SJSA1 (cell line): Measurements from ENCODE around the gene RABGAP1L. TPM values are rescaled to one million over a fixed set of nuclear protein-coding genes. Genes with fewer than 3 reads are reported as not detected.
"Not testable (repeated sequence)": the region's sequence is repeated elsewhere in the genome, so short reads cannot be mapped to it uniquely, and the experiment has no call there.

Source experiments
- DNase-seq, 2 experiments: peaks; one replicate each; pipeline ENCODE4 v3.0.0-alpha.2; 2015 to 2020; ENCODE audit warnings: low spot score in 2 of 2, low read depth in 1 of 2
- H3K27ac ChIP-seq: fragments of 250-450 bp; sonication (Bioruptor Pico); 2 replicates; pipeline ENCODE4 v1.5.1; 2020; ENCODE audit warnings: mild to moderate bottlenecking, moderate library complexity
- H3K27me3 ChIP-seq: fragments of 250-450 bp; sonication (Bioruptor Pico); replicated peaks from 2 replicates; pipeline ENCODE4 v1.5.1; 2020; ENCODE audit warnings: mild to moderate bottlenecking, moderate library complexity
- H3K36me3 ChIP-seq: fragments of 250-450 bp; sonication (Bioruptor Pico); 2 replicates; pipeline ENCODE4 v1.5.1; 2020; ENCODE audit warnings: mild to moderate bottlenecking
- H3K4me1 ChIP-seq: fragments of 250-450 bp; sonication (Bioruptor Pico); replicated peaks from 2 replicates; pipeline ENCODE4 v1.6.1; 2021; ENCODE audit warnings: mild to moderate bottlenecking
- H3K4me3 ChIP-seq: fragments of 250-450 bp; sonication (Bioruptor Pico); 2 replicates; pipeline ENCODE4 v1.5.1; 2020; ENCODE audit warnings: mild to moderate bottlenecking
- H3K9me3 ChIP-seq: fragments of 250-450 bp; sonication (Bioruptor Pico); replicated peaks from 2 replicates; pipeline ENCODE4 v1.5.1; 2020; ENCODE audit warnings: mild to moderate bottlenecking
- total RNA-seq: library from RNA; depleted of rRNA; stranded (reverse); fragments of >200 nt; shearing (Covaris generic); gene quantifications from 2 replicates; pipeline ENCODE4 v1.2.3, GENCODE V29; 2014

Gene RABGAP1L
- total RNA-seq, 1 experiment from 2014 or later: 24.6 TPM

DNA sequence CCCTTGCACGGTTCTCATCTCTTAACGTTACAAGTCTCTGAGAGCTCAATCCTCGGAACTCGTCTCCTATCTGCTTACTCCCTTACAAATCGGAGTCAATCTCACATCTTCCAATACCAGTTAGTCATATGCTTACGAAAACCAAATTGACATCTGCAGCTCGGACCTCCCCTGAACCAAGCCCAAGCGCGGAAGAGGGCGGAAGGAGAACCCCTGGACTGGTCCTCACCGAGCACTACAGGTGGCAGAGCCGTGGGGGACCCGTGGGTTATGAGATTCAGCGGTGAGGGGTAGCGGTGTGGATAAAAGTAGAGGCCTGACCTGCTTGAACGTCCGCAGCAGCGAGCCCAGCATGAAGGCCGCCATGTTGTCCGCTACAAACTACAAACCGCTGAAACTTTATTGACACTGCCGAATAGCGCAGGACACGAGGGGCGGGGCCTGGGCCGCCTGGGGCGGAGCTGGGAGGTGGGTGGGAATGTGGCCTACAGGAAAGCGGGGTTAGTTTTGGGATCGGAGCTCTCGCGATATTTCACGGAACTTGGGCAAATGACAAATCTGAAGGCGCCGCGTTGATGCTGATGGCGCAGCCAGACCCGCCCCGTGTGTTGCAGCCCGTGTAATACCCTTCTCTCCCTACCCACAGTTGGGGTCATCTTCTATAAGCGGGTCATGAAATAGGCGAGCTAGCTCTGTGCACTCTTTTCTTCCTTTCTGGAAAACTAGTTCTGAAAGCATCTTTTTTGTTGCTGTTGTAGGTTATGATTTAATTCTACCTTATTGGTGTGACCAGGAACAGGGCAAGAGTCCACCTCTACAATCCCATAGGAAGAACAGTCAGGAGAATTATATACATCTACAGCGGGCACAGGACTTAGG lies 864.0 kb downstream of the RABGAP1L start, which contains the start of gene MRPS14:
TSS of gene MRPS14 (minus strand) at position 383 of the 879 bp plus-strand sequence. CDS start at position 366, 17 bp downstream.
- H3K27me3 ChIP-seq: no peaks in the 10 kb centered on the region
- H3K4me3 ChIP-seq: peak within 1 kb of the TSS; percentile 62
- 0 out of 2 replicates have a peak, but pooled peaks cover 3% of the 10 kb centered on the region for H3K4me1 ChIP-seq
- peaks cover 2% of the 10 kb centered on the region for H3K36me3 ChIP-seq
- H3K9me3 ChIP-seq: no peaks in the 10 kb centered on the region
- peak; percentile 88 to 97 for DNase-seq
- H3K27ac ChIP-seq: peak within 1 kb of the TSS; percentile 58

- H3K27me3 ChIP-seq, H3K4me1 ChIP-seq, H3K36me3 ChIP-seq, DNase-seq, H3K9me3 ChIP-seq: not testable (repeated sequence)
- peak overlapping the region; percentile 39 for H3K27ac ChIP-seq
- peak overlapping the region; percentile 62 for H3K4me3 ChIP-seq
Observed at GRCh38 chr1:175023922-175024242, 864.6 kb downstream of the RABGAP1L start.

- no peaks in the 10 kb centered on the region for H3K9me3 ChIP-seq
- H3K27me3 ChIP-seq: no peaks in the 10 kb centered on the region
- no peak overlapping the region for H3K27ac ChIP-seq
- H3K4me3 ChIP-seq: no peak overlapping the region
- DNase-seq: no peak
- 0 out of 2 replicates have a peak, but pooled peaks cover 3% of the 10 kb centered on the region for H3K4me1 ChIP-seq
- H3K36me3 ChIP-seq: no peaks in the 10 kb centered on the region
Observed at GRCh38 chr1:175024773-175025172, 865.5 kb downstream of the RABGAP1L start.

GRCh38 chr1:175033953-175034352 lies 874.6 kb downstream of the RABGAP1L start:
- Histone ChIP-seq H3K9me3 (no peaks in the 10 kb centered on the region), H3K27ac (no peak overlapping the region), H3K27me3 (no peaks in the 10 kb centered on the region), H3K36me3 (no peaks in the 10 kb centered on the region), H3K4me3 (no peak overlapping the region), H3K4me1 (peaks cover 10% of the 10 kb centered on the region)
- DNase-seq: no peak

DNA sequence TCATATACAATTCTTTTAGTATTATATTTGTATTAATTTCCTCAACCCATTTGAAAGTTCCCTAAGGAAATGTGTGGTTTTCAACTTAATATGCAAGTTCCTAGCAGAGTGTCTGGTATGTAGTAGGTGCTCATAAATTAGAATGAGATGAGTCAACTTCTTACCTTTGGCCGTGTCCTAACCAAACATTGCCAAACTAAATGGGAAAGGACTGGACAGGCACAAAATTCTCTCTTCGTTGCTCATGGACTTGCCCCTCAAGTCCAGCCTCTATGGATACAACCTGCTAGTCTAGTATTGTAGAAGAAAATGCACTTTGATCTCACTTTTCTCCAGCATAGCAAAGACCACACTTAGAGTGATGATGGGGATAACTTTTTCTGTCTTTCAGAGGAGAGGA lies 875.5 kb downstream of the RABGAP1L start:
- H3K36me3 ChIP-seq: no peaks in the 10 kb centered on the region
- DNase-seq: no peak

GRCh38 chr1:175035865-175036264 lies 876.5 kb downstream of the RABGAP1L start:
- Histone ChIP-seq H3K27ac (no peak overlapping the region), H3K36me3 (no peaks in the 10 kb centered on the region), H3K4me1 (peaks cover 22% of the 10 kb centered on the region), H3K9me3 (no peaks in the 10 kb centered on the region), H3K4me3 (no peak overlapping the region), H3K27me3 (no peaks in the 10 kb centered on the region)
- peak in 1 of 2 experiments; percentile 34 for DNase-seq

More for the DNA sequence above, 875.5 kb downstream of the RABGAP1L start:
- peaks cover 11% of the 10 kb centered on the region for H3K4me1 ChIP-seq
- no peaks in the 10 kb centered on the region for H3K9me3 ChIP-seq
- H3K27ac ChIP-seq: no peak overlapping the region
- no peaks in the 10 kb centered on the region for H3K27me3 ChIP-seq
- H3K4me3 ChIP-seq: no peak overlapping the region

- peaks cover 28% of the 10 kb centered on the region for H3K4me1 ChIP-seq
- DNase-seq: no peak
- no peaks in the 10 kb centered on the region for H3K9me3 ChIP-seq
- H3K4me3 ChIP-seq: no peak overlapping the region
- no peak overlapping the region for H3K27ac ChIP-seq
- H3K36me3 ChIP-seq: no peaks in the 10 kb centered on the region
- no peaks in the 10 kb centered on the region for H3K27me3 ChIP-seq
Observed at GRCh38 chr1:175036476-175036875, 877.2 kb downstream of the RABGAP1L start.

GRCh38 chr1:175037416-175037815 lies 878.1 kb downstream of the RABGAP1L start:
- no peaks in the 10 kb centered on the region for H3K36me3 ChIP-seq
- no peaks in the 10 kb centered on the region for H3K9me3 ChIP-seq
- H3K27me3 ChIP-seq: no peaks in the 10 kb centered on the region
- no peak for DNase-seq
- no peak overlapping the region for H3K27ac ChIP-seq
- H3K4me1 ChIP-seq: peaks cover 36% of the 10 kb centered on the region
- no peak overlapping the region for H3K4me3 ChIP-seq

- H3K27ac ChIP-seq: no peak overlapping the region
- H3K27me3 ChIP-seq: no peaks in the 10 kb centered on the region
- no peak overlapping the region for H3K4me3 ChIP-seq
- DNase-seq: no peak
- no peaks in the 10 kb centered on the region for H3K9me3 ChIP-seq
- H3K36me3 ChIP-seq: no peaks in the 10 kb centered on the region
- H3K4me1 ChIP-seq: peaks cover 59% of the 10 kb centered on the region
Observed at GRCh38 chr1:175040324-175040879, 881.1 kb downstream of the RABGAP1L start.

- Histone ChIP-seq H3K36me3 (no peaks in the 10 kb centered on the region), H3K9me3 (no peaks in the 10 kb centered on the region), H3K4me3 (no peak overlapping the region), H3K27me3 (no peaks in the 10 kb centered on the region), H3K27ac (no peak overlapping the region), H3K4me1 (peaks cover 62% of the 10 kb centered on the region)
- DNase-seq: no peak
Observed at GRCh38 chr1:175042650-175043049, 883.3 kb downstream of the RABGAP1L start.

DNA sequence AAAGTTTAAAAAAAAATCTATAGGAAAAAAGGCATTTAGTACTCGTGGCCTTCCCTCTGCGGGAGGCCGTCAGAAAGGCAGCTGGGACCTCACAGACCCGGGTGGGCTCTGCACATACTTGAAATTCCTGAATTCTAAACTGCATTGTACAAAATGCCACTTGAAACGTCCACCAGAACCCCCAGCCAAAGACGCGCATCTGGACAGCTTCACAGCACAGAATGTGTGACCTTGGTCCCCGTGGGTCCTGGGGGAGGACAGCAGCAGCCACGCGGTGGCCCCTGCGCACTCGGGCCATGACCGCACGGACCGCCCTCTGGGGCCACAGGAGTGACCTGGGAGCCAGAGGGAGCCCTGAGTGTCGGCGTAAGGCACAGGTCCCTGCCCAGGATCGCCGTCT lies 884.5 kb downstream of the RABGAP1L start:
- Histone ChIP-seq H3K27ac (peak overlapping the region; percentile 86), H3K36me3 (no peaks in the 10 kb centered on the region), H3K4me3 (0 out of 2 replicates have a peak overlapping the region, but pooled peaks have one; percentile 3), H3K9me3 (no peaks in the 10 kb centered on the region), H3K27me3 (no peaks in the 10 kb centered on the region), H3K4me1 (peaks cover 70% of the 10 kb centered on the region)
- peak; percentile 85 to 87 for DNase-seq

GRCh38 chr1:175044591-175044990 lies 885.3 kb downstream of the RABGAP1L start:
- H3K9me3 ChIP-seq, H3K27me3 ChIP-seq, H3K4me3 ChIP-seq, H3K36me3 ChIP-seq, DNase-seq: not testable (repeated sequence)
- Histone ChIP-seq H3K4me1 (peaks cover 70% of the 10 kb centered on the region), H3K27ac (peak overlapping the region; percentile 86)
